Measurements from ENCODE around the gene PTPRM.

- TF ChIP-seq ETV6 (CRISPR knock-in tag; IDR thresholded peaks at IDR 0.05), result no peak
- TF ChIP-seq NFYB (CRISPR knock-in tag; conservative IDR thresholded peaks at IDR 0.05; ENCODE audit: low read depth), result no peak
- TF ChIP-seq, protein P1, sequence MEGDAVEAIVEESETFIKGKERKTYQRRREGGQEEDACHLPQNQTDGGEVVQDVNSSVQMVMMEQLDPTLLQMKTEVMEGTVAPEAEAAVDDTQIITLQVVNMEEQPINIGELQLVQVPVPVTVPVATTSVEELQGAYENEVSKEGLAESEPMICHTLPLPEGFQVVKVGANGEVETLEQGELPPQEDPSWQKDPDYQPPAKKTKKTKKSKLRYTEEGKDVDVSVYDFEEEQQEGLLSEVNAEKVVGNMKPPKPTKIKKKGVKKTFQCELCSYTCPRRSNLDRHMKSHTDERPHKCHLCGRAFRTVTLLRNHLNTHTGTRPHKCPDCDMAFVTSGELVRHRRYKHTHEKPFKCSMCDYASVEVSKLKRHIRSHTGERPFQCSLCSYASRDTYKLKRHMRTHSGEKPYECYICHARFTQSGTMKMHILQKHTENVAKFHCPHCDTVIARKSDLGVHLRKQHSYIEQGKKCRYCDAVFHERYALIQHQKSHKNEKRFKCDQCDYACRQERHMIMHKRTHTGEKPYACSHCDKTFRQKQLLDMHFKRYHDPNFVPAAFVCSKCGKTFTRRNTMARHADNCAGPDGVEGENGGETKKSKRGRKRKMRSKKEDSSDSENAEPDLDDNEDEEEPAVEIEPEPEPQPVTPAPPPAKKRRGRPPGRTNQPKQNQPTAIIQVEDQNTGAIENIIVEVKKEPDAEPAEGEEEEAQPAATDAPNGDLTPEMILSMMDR (IDR thresholded peaks at IDR 0.05), result no peak
- TF ChIP-seq TEAD1 (CRISPR knock-in tag; IDR thresholded peaks at IDR 0.05), result no peak
- TF ChIP-seq, protein P2, sequence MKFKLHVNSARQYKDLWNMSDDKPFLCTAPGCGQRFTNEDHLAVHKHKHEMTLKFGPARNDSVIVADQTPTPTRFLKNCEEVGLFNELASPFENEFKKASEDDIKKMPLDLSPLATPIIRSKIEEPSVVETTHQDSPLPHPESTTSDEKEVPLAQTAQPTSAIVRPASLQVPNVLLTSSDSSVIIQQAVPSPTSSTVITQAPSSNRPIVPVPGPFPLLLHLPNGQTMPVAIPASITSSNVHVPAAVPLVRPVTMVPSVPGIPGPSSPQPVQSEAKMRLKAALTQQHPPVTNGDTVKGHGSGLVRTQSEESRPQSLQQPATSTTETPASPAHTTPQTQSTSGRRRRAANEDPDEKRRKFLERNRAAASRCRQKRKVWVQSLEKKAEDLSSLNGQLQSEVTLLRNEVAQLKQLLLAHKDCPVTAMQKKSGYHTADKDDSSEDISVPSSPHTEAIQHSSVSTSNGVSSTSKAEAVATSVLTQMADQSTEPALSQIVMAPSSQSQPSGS (CRISPR knock-in tag; IDR thresholded peaks at IDR 0.05; ENCODE audit: borderline replicate concordance, low read depth), result no peak
- no peak for TF ChIP-seq NFE2L1 (CRISPR knock-in tag; IDR thresholded peaks at IDR 0.05)
- TF ChIP-seq, protein P3, sequence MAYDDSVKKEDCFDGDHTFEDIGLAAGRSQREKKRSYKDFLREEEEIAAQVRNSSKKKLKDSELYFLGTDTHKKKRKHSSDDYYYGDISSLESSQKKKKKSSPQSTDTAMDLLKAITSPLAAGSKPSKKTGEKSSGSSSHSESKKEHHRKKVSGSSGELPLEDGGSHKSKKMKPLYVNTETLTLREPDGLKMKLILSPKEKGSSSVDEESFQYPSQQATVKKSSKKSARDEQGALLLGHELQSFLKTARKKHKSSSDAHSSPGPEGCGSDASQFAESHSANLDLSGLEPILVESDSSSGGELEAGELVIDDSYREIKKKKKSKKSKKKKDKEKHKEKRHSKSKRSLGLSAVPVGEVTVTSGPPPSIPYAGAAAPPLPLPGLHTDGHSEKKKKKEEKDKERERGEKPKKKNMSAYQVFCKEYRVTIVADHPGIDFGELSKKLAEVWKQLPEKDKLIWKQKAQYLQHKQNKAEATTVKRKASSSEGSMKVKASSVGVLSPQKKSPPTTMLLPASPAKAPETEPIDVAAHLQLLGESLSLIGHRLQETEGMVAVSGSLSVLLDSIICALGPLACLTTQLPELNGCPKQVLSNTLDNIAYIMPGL (CRISPR knock-in tag; IDR thresholded peaks at IDR 0.05), result no peak
- no peak for TF ChIP-seq SP1 (CRISPR knock-in tag; conservative IDR thresholded peaks at IDR 0.05)
- TF ChIP-seq CBFB (CRISPR knock-in tag; IDR thresholded peaks at IDR 0.05; ENCODE audit: low read depth), result no peak
- TF ChIP-seq NFATC4 (CRISPR knock-in tag; IDR thresholded peaks at IDR 0.05), result no peak
- no peak for TF ChIP-seq FOXK1 (CRISPR knock-in tag; IDR thresholded peaks at IDR 0.05)
- no peak for TF ChIP-seq ZBTB43 (CRISPR knock-in tag; IDR thresholded peaks at IDR 0.05)
Observed at GRCh38 chr18:7626922-7627440, 59.9 kb downstream of the PTPRM start.
